COLO668 (cell line): Measurements from ENCODE around the gene HAP1.
"Not testable (repeated sequence)": the region's sequence is repeated elsewhere in the genome, so short reads cannot be mapped to it uniquely, and the experiment has no call there.

Source experiments
- DNase-seq: peaks from one replicate; lab custom pipeline; 2025; ENCODE audit not compliant: unreplicated experiment; lab: John Stamatoyannopoulos, UW

The HAP1 gene

GRCh38 chr17:41728056-41728455, 6.4 kb downstream of the HAP1 start:
- DNase-seq = no peak

- DNase-seq = no peak
These were observed 9.3 kb downstream of the HAP1 start for GRCh38 chr17:41725134-41725533.

GRCh38 chr17:41724476-41725050, 9.9 kb downstream of the HAP1 start:
- peak; percentile 82 for DNase-seq

- no peak for DNase-seq
These were observed 10.5 kb downstream of the HAP1 start for GRCh38 chr17:41723801-41724475.

GRCh38 chr17:41722231-41722630, 12.2 kb downstream of the HAP1 start:
- DNase-seq = no peak

- DNase-seq = no peak
These were observed 16.2 kb downstream of the HAP1 start for GRCh38 chr17:41718287-41718645.

GRCh38 chr17:41717408-41718286, 16.8 kb downstream of the HAP1 start:
- DNase-seq = no peak

GRCh38 chr17:41711669-41712400, 22.6 kb downstream of the HAP1 start, which contains the start of gene GAST:
TSS of gene GAST (plus strand) at chr17:41712331. CDS start at chr17:41715437, 3,106 bp downstream.
- DNase-seq = no peak

- peak; percentile 46 for DNase-seq
These were observed 23.9 kb downstream of the HAP1 start for GRCh38 chr17:41710472-41711090.

- DNase-seq = no peak
These were observed 26.4 kb downstream of the HAP1 start for GRCh38 chr17:41707803-41708669.

- no peak for DNase-seq
These were observed 29.0 kb downstream of the HAP1 start for GRCh38 chr17:41705271-41705991.

GRCh38 chr17:41702712-41703111, 31.7 kb downstream of the HAP1 start:
- DNase-seq = no peak

GRCh38 chr17:41700843-41701242, 33.6 kb downstream of the HAP1 start:
- DNase-seq = not testable (repeated sequence)

GRCh38 chr17:41697122-41697962, 37.1 kb downstream of the HAP1 start:
- no peak for DNase-seq

GRCh38 chr17:41695954-41696757, 38.3 kb downstream of the HAP1 start:
- DNase-seq = peak; percentile 62

- no peak for DNase-seq
These were observed 39.2 kb downstream of the HAP1 start for GRCh38 chr17:41695134-41695661.
